Stimulated activated CD4-positive, alpha-beta T cell treated with anti-CD3 and anti-CD28 coated beads, Interleukin-4, amount 100 ng/mL, for 4 hours (primary cell): ENCODE data around the gene ARHGEF28.

Experiments used
- DNase-seq, 2 experiments: peaks; one replicate each; pipeline ENCODE4 v3.0.0-alpha.2; 2020

Gene ARHGEF28

GRCh38 chr5:73654819-73655318, 28.9 kb downstream of the ARHGEF28 start:
- no peak for DNase-seq

- no peak for DNase-seq
These were observed 29.6 kb downstream of the ARHGEF28 start for GRCh38 chr5:73655521-73656160.

- no peak for DNase-seq
These were observed 35.8 kb downstream of the ARHGEF28 start for GRCh38 chr5:73661753-73662152.

- DNase-seq: no peak
These were observed 37.3 kb downstream of the ARHGEF28 start for GRCh38 chr5:73663161-73663859.

- no peak for DNase-seq
These were observed 37.9 kb downstream of the ARHGEF28 start for GRCh38 chr5:73663860-73664240.

GRCh38 chr5:73664796-73665195, 38.8 kb downstream of the ARHGEF28 start:
- no peak for DNase-seq

GRCh38 chr5:73666891-73667290, 40.9 kb downstream of the ARHGEF28 start:
- no peak for DNase-seq

- DNase-seq: no peak
These were observed 42.0 kb downstream of the ARHGEF28 start for GRCh38 chr5:73668017-73668416.

- DNase-seq: no peak
These were observed 42.6 kb downstream of the ARHGEF28 start for GRCh38 chr5:73668486-73669111.

- no peak for DNase-seq
These were observed 44.7 kb downstream of the ARHGEF28 start for GRCh38 chr5:73670731-73671130.

GRCh38 chr5:73672132-73672531, 46.1 kb downstream of the ARHGEF28 start:
- no peak for DNase-seq

GRCh38 chr5:73673161-73673591, 47.2 kb downstream of the ARHGEF28 start:
- no peak for DNase-seq

- DNase-seq: no peak
These were observed 48.6 kb downstream of the ARHGEF28 start for GRCh38 chr5:73674669-73675004.

GRCh38 chr5:73678322-73678740, 52.3 kb downstream of the ARHGEF28 start:
- DNase-seq: no peak

GRCh38 chr5:73678807-73679206, 52.8 kb downstream of the ARHGEF28 start:
- no peak for DNase-seq

- no peak for DNase-seq
These were observed 56.2 kb downstream of the ARHGEF28 start for GRCh38 chr5:73682176-73682575.

- DNase-seq: no peak
These were observed 58.7 kb downstream of the ARHGEF28 start for GRCh38 chr5:73684691-73685090.

- DNase-seq: no peak
These were observed 60.9 kb downstream of the ARHGEF28 start for GRCh38 chr5:73686912-73687311.

GRCh38 chr5:73687357-73687756, 61.4 kb downstream of the ARHGEF28 start:
- DNase-seq: no peak

GRCh38 chr5:73690015-73690414, 64.0 kb downstream of the ARHGEF28 start:
- no peak for DNase-seq

- no peak for DNase-seq
These were observed 65.5 kb downstream of the ARHGEF28 start for GRCh38 chr5:73691302-73692080.

GRCh38 chr5:73692166-73692640, 66.2 kb downstream of the ARHGEF28 start:
- no peak for DNase-seq

GRCh38 chr5:73692981-73693380, 67.0 kb downstream of the ARHGEF28 start:
- DNase-seq: no peak
